ENCODE measurements around the gene ASTN2.

Gene ASTN2

GRCh38 chr9:116543731-116544400, 871.0 kb downstream of the ASTN2 start:
- DNase-seq: no peak

- no peak for DNase-seq
Observed at GRCh38 chr9:116541402-116541801, 873.5 kb downstream of the ASTN2 start.

- no peak for DNase-seq
Observed at GRCh38 chr9:116539549-116539948, 875.3 kb downstream of the ASTN2 start.

- DNase-seq: no peak
Observed at GRCh38 chr9:116525611-116526010, 889.2 kb downstream of the ASTN2 start.

GRCh38 chr9:116524778-116525470, 889.9 kb downstream of the ASTN2 start:
- DNase-seq: no peak

GRCh38 chr9:116520218-116520617, 894.6 kb downstream of the ASTN2 start:
- DNase-seq: no peak

- DNase-seq: no peak
Observed at GRCh38 chr9:116516456-116516855, 898.4 kb downstream of the ASTN2 start.

GRCh38 chr9:116515541-116515940, 899.3 kb downstream of the ASTN2 start:
- DNase-seq: no peak

- no peak for DNase-seq
Observed at GRCh38 chr9:116506685-116507084, 908.2 kb downstream of the ASTN2 start.

- DNase-seq: no peak
Observed at GRCh38 chr9:116504893-116505480, 909.9 kb downstream of the ASTN2 start.

- DNase-seq: no peak
Observed at GRCh38 chr9:116504081-116504480, 910.8 kb downstream of the ASTN2 start.

GRCh38 chr9:116502746-116503145, 912.1 kb downstream of the ASTN2 start:
- no peak for DNase-seq

- no peak for DNase-seq
Observed at GRCh38 chr9:116501871-116502270, 913.0 kb downstream of the ASTN2 start.

GRCh38 chr9:116499986-116500871, 914.6 kb downstream of the ASTN2 start:
- no peak for DNase-seq

- no peak for DNase-seq
Observed at GRCh38 chr9:116499434-116499833, 915.4 kb downstream of the ASTN2 start.

GRCh38 chr9:116497095-116497890, 917.6 kb downstream of the ASTN2 start:
- DNase-seq: no peak

GRCh38 chr9:116496167-116496566, 918.7 kb downstream of the ASTN2 start:
- DNase-seq: no peak

- no peak for DNase-seq
Observed at GRCh38 chr9:116495725-116496124, 919.1 kb downstream of the ASTN2 start.

GRCh38 chr9:116494815-116495634, 919.8 kb downstream of the ASTN2 start:
- no peak for DNase-seq

GRCh38 chr9:116493183-116493860, 921.5 kb downstream of the ASTN2 start:
- no peak for DNase-seq

GRCh38 chr9:116491659-116492058, 923.2 kb downstream of the ASTN2 start:
- DNase-seq: no peak
